ENCODE data around the gene TNRC6B.

Gene TNRC6B

DNA sequence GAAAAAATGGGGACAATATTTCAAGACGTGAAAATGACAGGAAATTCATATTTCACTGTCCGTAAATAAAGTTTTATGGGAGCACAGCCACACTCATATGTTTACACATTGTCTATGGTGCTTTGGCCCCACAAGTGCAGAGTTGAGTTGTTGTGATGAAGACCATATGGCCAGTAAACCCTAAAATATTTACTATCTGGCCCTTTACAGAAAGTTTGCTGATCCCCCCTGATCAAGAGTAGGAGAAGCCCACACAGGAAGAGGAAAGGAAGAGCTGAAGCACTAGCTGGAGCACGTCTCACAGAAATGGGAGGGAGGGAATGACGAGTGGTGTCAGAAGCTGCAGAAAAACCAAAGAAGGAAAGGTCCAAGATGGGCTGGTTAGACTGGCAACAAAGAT is 78.8 kb downstream of the TNRC6B start:
- Histone ChIP-seq H3K9me3 (ENCODE audit: control insufficient read depth, low read length) (no peaks in the 10 kb centered on the region), H3K36me3 (ENCODE audit: control insufficient read depth, insufficient read depth, low read length) (no peaks in the 10 kb centered on the region), H3K4me3 (ENCODE audit: low read length) (no peak overlapping the region), H3K9ac (ENCODE audit: low read length) (no peak overlapping the region), H3K27me3 (ENCODE audit: control insufficient read depth, insufficient read depth, low read length) (no peaks in the 10 kb centered on the region), H3K4me1 (ENCODE audit: control insufficient read depth, insufficient read depth, low read length) (peaks cover 13% of the 10 kb centered on the region)

DNA sequence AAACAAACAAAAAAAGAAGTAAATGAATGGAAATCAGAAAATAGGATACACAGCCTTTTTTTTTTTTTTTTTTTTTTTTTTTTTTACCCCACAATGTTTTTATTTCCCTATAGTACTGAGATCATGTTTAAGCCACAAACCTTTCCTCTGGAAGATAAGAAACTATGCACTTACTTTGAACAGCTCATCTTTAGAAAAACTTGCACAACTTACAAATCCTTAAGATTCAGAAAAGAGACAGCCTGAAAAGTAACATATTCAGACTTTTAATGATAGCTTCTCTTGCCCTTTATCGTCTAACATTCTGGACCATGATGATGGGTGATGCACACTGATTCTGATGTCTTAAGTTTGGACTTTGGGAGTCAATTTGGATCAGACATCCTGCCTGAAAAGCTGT is 80.3 kb downstream of the TNRC6B start:
- H3K27me3 ChIP-seq (ENCODE audit: control insufficient read depth, insufficient read depth, low read length): no peaks in the 10 kb centered on the region
- no peaks in the 10 kb centered on the region for H3K9me3 ChIP-seq (ENCODE audit: control insufficient read depth, low read length)
- H3K36me3 ChIP-seq (ENCODE audit: control insufficient read depth, insufficient read depth, low read length): no peaks in the 10 kb centered on the region
- H3K4me1 ChIP-seq (ENCODE audit: control insufficient read depth, insufficient read depth, low read length): peaks cover 13% of the 10 kb centered on the region
- H3K9ac ChIP-seq (ENCODE audit: low read length): no peak overlapping the region
- no peak overlapping the region for H3K4me3 ChIP-seq (ENCODE audit: low read length)

DNA sequence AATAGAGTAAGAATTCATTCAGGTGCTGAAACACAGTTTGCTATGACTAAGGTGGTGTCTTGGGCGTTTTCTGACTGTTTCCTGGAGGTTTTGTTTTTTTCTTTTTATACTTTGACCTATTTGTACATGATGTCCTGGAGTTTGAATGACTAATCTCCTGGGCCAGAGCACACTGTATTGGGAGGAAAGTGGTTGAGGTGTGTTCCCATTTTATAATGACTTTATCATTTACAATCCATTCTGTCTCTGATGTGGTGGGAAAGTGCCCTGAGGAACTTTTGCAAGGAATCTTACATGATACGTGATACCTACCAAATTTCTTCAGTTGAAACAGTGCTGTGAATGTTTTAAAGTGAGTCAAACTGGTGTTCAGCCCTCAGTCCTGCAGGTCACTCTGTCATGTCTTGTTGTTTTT is 80.8 kb downstream of the TNRC6B start:
- Histone ChIP-seq H3K9me3 (ENCODE audit: control insufficient read depth, low read length) (no peaks in the 10 kb centered on the region), H3K9ac (ENCODE audit: low read length) (no peak overlapping the region)

DNA sequence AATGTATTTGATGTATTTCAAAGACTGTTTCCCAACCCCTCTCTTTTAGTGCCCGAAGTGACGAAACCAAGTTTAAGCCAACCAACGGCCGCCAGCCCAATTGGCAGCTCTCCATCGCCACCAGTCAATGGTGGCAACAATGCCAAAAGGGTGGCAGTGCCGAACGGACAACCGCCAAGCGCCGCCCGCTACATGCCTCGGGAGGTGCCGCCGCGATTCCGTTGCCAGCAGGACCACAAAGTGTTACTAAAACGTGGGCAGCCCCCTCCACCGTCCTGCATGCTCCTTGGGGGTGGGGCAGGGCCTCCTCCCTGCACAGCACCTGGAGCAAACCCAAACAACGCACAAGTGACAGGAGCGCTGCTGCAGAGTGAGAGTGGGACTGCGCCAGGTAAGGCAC is 84.1 kb downstream of the TNRC6B start:
- H3K27me3 ChIP-seq (ENCODE audit: control insufficient read depth, insufficient read depth, low read length): no peaks in the 10 kb centered on the region
- H3K9me3 ChIP-seq (ENCODE audit: control insufficient read depth, low read length): no peaks in the 10 kb centered on the region
- peaks cover 6% of the 10 kb centered on the region for H3K36me3 ChIP-seq (ENCODE audit: control insufficient read depth, insufficient read depth, low read length)
- peaks cover 20% of the 10 kb centered on the region for H3K4me1 ChIP-seq (ENCODE audit: control insufficient read depth, insufficient read depth, low read length)
- H3K9ac ChIP-seq (ENCODE audit: low read length): no peak overlapping the region
- no peak overlapping the region for H3K4me3 ChIP-seq (ENCODE audit: low read length)

More for the DNA sequence above, 80.8 kb downstream of the TNRC6B start:
- H3K4me3 ChIP-seq (ENCODE audit: low read length): no peak overlapping the region
- peaks cover 18% of the 10 kb centered on the region for H3K4me1 ChIP-seq (ENCODE audit: control insufficient read depth, insufficient read depth, low read length)
- no peaks in the 10 kb centered on the region for H3K36me3 ChIP-seq (ENCODE audit: control insufficient read depth, insufficient read depth, low read length)
- no peaks in the 10 kb centered on the region for H3K27me3 ChIP-seq (ENCODE audit: control insufficient read depth, insufficient read depth, low read length)

DNA sequence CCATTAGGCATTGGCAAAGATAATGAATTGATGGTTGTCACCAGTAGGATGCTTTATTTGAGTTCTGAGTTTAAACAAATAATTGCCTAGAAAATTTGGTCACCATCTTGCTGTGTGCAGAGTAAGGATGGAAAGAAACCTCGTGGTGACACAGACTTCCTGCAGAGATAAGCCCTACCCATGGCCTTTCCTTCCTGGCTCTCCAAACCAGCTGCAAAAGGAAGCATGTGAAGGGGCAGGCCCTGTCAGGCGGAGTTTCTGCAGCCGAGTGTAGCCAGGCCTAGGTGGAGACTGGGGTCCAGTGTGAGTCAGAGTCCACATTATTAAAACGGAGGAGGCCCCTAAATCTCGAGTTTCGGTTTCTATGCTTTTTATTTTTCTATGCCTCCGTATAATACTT is 85.5 kb downstream of the TNRC6B start:
- Histone ChIP-seq H3K4me3 (ENCODE audit: low read length) (no peak overlapping the region), H3K9ac (ENCODE audit: low read length) (no peak overlapping the region), H3K4me1 (ENCODE audit: control insufficient read depth, insufficient read depth, low read length) (peaks cover 18% of the 10 kb centered on the region)

DNA sequence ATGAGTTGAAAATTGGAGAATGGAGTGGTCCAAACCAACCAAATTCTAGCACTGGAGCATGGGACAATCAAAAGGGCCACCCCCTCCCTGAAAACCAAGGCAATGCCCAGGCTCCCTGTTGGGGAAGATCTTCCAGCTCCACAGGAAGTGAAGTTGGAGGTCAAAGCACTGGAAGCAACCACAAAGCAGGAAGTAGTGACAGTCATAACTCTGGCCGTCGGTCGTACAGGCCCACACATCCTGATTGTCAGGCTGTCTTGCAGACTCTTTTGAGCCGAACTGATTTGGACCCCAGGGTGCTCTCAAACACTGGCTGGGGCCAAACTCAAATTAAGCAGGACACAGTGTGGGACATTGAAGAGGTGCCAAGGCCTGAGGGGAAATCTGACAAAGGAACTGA is 88.1 kb downstream of the TNRC6B start:
- peaks cover 11% of the 10 kb centered on the region for H3K4me1 ChIP-seq (ENCODE audit: control insufficient read depth, insufficient read depth, low read length)
- no peaks in the 10 kb centered on the region for H3K9me3 ChIP-seq (ENCODE audit: control insufficient read depth, low read length)
- no peak overlapping the region for H3K9ac ChIP-seq (ENCODE audit: low read length)
- H3K4me3 ChIP-seq (ENCODE audit: low read length): no peak overlapping the region
- H3K36me3 ChIP-seq (ENCODE audit: control insufficient read depth, insufficient read depth, low read length): peaks cover 6% of the 10 kb centered on the region
- H3K27me3 ChIP-seq (ENCODE audit: control insufficient read depth, insufficient read depth, low read length): no peaks in the 10 kb centered on the region

More for the DNA sequence above, 85.5 kb downstream of the TNRC6B start:
- Histone ChIP-seq H3K36me3 (ENCODE audit: control insufficient read depth, insufficient read depth, low read length) (peaks cover 6% of the 10 kb centered on the region), H3K9me3 (ENCODE audit: control insufficient read depth, low read length) (no peaks in the 10 kb centered on the region), H3K27me3 (ENCODE audit: control insufficient read depth, insufficient read depth, low read length) (no peaks in the 10 kb centered on the region)

DNA sequence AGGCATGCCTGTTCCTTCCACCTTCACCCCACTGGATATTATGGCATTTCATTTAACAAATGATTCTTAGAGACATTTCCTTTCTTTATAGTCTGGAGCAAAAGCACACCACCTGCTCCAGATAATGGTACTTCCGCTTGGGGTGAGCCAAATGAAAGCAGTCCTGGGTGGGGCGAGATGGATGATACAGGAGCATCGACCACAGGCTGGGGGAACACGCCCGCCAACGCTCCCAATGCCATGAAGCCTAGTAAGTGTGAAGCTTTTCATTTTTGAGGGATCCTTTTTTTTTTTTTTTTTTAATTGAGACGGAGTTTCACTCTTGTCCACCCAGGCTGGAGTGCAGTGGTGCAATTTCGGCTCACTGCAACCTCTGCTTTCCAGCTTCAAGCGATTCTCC is 92.3 kb downstream of the TNRC6B start:
- Histone ChIP-seq H3K4me1 (ENCODE audit: control insufficient read depth, insufficient read depth, low read length) (no peaks in the 10 kb centered on the region), H3K36me3 (ENCODE audit: control insufficient read depth, insufficient read depth, low read length) (peaks cover 10% of the 10 kb centered on the region), H3K9ac (ENCODE audit: low read length) (no peak overlapping the region), H3K4me3 (ENCODE audit: low read length) (no peak overlapping the region), H3K9me3 (ENCODE audit: control insufficient read depth, low read length) (no peaks in the 10 kb centered on the region), H3K27me3 (ENCODE audit: control insufficient read depth, insufficient read depth, low read length) (no peaks in the 10 kb centered on the region)

DNA sequence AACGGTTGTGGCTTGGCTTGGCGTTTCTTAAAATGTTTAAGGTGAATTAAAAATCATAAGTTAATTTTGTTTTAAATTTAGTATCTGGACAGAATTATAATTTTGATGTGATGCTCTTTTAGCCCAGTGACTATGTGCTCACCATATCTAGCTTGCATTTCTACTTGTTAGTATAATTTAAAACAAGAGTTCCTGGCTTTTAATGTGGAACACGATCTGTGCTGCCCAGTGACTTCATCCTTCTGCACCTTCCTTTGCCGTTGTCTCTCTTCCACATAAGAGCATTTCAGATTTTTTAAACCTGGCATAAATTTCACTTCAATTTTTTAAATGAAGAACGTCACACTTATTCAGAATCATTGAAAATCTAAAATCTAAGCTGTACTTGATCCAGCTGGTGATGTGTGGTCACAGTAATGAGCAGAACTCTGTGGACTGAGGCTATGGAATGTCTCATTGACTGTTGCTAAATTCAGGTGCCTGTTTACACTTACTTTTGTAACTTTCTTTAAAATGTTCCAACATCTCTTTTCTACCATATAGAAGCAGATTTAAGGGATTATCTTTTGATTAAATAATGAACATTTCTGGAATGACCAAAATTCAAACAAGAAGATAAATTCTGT is 93.1 kb downstream of the TNRC6B start:
- no peak overlapping the region for H3K4me3 ChIP-seq (ENCODE audit: low read length)
- peaks cover 2% of the 10 kb centered on the region for H3K4me1 ChIP-seq (ENCODE audit: control insufficient read depth, insufficient read depth, low read length)
- H3K9ac ChIP-seq (ENCODE audit: low read length): no peak overlapping the region
- peaks cover 4% of the 10 kb centered on the region for H3K36me3 ChIP-seq (ENCODE audit: control insufficient read depth, insufficient read depth, low read length)
- no peaks in the 10 kb centered on the region for H3K27me3 ChIP-seq (ENCODE audit: control insufficient read depth, insufficient read depth, low read length)
- no peaks in the 10 kb centered on the region for H3K9me3 ChIP-seq (ENCODE audit: control insufficient read depth, low read length)

DNA sequence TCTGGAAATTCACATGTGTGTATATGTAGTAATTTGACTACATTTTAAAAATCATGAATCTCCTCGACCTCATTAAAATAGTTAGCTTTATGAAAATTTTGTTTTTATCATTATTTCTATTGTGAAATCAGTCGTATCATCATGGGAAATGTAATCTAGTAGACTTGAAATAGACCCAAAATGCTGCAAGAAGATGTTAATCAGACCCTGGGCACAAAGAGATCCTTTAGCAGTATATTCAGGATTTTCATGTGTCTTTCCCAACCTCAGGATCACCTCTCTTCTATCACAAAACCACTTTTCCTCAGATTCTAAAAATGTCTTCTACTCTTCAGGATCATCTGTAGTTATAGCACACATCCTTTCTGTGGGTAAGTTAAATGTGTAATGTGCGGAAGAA is 93.7 kb downstream of the TNRC6B start:
- Histone ChIP-seq H3K9ac (ENCODE audit: low read length) (no peak overlapping the region), H3K4me3 (ENCODE audit: low read length) (no peak overlapping the region), H3K36me3 (ENCODE audit: control insufficient read depth, insufficient read depth, low read length) (peaks cover 4% of the 10 kb centered on the region), H3K4me1 (ENCODE audit: control insufficient read depth, insufficient read depth, low read length) (peaks cover 7% of the 10 kb centered on the region), H3K27me3 (ENCODE audit: control insufficient read depth, insufficient read depth, low read length) (no peaks in the 10 kb centered on the region), H3K9me3 (ENCODE audit: control insufficient read depth, low read length) (no peaks in the 10 kb centered on the region)

DNA sequence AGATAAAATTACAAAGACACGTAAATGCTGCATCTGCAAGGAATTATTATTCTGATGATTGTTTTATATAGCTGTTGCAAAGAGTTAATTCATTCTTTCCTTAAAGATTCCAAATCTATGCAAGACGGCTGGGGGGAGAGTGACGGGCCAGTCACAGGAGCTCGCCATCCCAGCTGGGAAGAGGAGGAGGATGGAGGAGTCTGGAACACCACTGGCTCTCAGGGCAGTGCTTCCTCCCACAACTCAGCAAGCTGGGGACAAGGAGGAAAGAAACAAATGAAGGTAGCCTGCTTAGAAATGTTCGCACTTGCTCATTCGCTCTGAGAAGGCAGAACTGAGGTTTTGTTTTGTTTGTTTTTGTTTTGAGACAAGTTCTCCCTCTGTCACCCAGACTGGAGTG is 95.6 kb downstream of the TNRC6B start:
- Histone ChIP-seq H3K4me1 (ENCODE audit: control insufficient read depth, insufficient read depth, low read length) (peaks cover 7% of the 10 kb centered on the region), H3K4me3 (ENCODE audit: low read length) (no peak overlapping the region), H3K36me3 (ENCODE audit: control insufficient read depth, insufficient read depth, low read length) (peaks cover 4% of the 10 kb centered on the region), H3K27me3 (ENCODE audit: control insufficient read depth, insufficient read depth, low read length) (no peaks in the 10 kb centered on the region), H3K9me3 (ENCODE audit: control insufficient read depth, low read length) (no peaks in the 10 kb centered on the region), H3K9ac (ENCODE audit: low read length) (no peak overlapping the region)

DNA sequence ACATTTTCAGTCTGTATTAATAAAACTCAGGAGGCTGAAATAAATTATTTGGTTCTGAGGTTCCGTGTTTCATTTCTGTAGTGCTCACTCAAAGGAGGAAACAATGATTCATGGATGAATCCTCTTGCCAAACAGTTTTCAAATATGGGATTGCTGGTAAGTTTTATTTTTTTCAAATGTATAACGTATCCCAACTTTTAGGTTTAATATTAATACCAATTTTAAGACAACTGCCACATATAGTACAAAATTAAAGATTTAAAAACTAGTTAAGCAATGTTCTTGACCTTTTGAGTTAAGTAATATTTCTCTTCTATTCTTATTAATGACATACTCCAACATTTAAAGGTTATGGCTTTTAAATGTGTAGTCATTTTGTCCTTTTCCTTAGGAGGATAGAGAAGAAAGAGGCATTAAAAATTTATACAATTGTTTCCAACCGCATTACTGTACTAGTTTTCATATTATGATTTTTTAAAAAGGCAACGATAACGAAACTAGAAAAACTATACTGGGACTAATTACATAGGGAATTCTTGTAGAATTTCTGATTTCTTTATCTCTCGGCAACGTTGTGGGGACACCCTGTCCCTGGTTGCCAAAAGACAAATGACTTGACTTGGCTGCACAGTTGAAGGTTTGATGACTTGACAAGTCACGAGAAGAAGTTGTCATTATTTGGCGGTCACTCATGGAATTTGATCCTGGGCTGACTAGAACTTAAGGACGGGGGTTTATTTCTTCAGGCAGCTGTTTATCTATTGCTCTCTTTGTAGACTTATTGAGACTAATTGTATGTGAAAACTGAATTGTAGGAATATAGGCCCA is 99.5 kb downstream of the TNRC6B start:
- Histone ChIP-seq H3K36me3 (ENCODE audit: control insufficient read depth, insufficient read depth, low read length) (peaks cover 4% of the 10 kb centered on the region), H3K9me3 (ENCODE audit: control insufficient read depth, low read length) (no peaks in the 10 kb centered on the region), H3K4me3 (ENCODE audit: low read length) (no peak overlapping the region), H3K27me3 (ENCODE audit: control insufficient read depth, insufficient read depth, low read length) (no peaks in the 10 kb centered on the region), H3K9ac (ENCODE audit: low read length) (peak overlapping the region; percentile 77), H3K4me1 (ENCODE audit: control insufficient read depth, insufficient read depth, low read length) (peaks cover 7% of the 10 kb centered on the region)

DNA sequence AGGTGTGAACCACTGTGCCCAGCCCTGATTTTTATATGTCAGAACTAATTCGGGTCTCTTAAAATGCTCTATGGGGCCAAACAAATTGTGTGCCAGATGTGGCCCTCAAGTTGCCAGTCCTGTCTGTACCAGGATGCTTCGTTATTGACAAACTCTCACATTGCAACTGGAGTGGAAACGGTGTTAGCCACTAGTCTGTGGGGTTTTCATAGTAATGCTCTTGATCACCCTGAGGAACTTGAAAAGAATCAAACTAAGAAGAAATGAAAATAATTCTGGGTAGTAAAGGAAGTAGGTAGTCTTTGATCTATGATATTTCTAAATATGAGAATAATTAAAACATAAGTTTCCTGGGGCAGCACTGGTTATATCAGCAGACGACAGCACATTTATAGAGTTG is 101.3 kb downstream of the TNRC6B start:
- Histone ChIP-seq H3K9ac (ENCODE audit: low read length) (no peak overlapping the region), H3K4me1 (ENCODE audit: control insufficient read depth, insufficient read depth, low read length) (peaks cover 7% of the 10 kb centered on the region), H3K9me3 (ENCODE audit: control insufficient read depth, low read length) (no peaks in the 10 kb centered on the region), H3K27me3 (ENCODE audit: control insufficient read depth, insufficient read depth, low read length) (no peaks in the 10 kb centered on the region), H3K36me3 (ENCODE audit: control insufficient read depth, insufficient read depth, low read length) (no peaks in the 10 kb centered on the region), H3K4me3 (ENCODE audit: low read length) (no peak overlapping the region)
